Activated naive CD8-positive, alpha-beta T cell treated with anti-CD3 and anti-CD28 coated beads for 36 hours (primary cell): Measurements from ENCODE around the gene CPNE9. TPM values are rescaled to one million over a fixed set of nuclear protein-coding genes. Genes with fewer than 3 reads are reported as not detected.
A peak's percentile ranks its signal among the peaks of the same experiment; 100 is the strongest.

Source experiments
- DNase-seq: peaks from one replicate; pipeline ENCODE4 v3.0.0; 2021
- H3K27ac Mint-ChIP-seq: one replicate; pipeline ENCODE4 v1.8.0; 2022; ENCODE audit warnings: mild to moderate bottlenecking, moderate library complexity, mixed read lengths
- H3K27me3 Mint-ChIP-seq: one replicate; pipeline ENCODE4 v1.8.0; 2022; ENCODE audit warnings: mild to moderate bottlenecking, mixed read lengths
- H3K36me3 Mint-ChIP-seq: one replicate; pipeline ENCODE4 v1.8.0; 2021; ENCODE audit warnings: mild to moderate bottlenecking, mixed read lengths
- H3K4me1 Mint-ChIP-seq: one replicate; pipeline ENCODE4 v1.8.0; 2021; ENCODE audit warnings: mixed read lengths
- H3K4me3 Mint-ChIP-seq: one replicate; pipeline ENCODE4 v1.8.0; 2022; ENCODE audit warnings: mild to moderate bottlenecking, moderate library complexity, mixed read lengths
- H3K9me3 Mint-ChIP-seq: one replicate; pipeline ENCODE4 v1.8.0; 2022; ENCODE audit warnings: mixed read lengths
- total RNA-seq, 2 experiments: library from RNA; stranded (reverse); gene quantifications; one replicate each; pipeline ENCODE4 v1.2.3, GENCODE V29; 2021

The CPNE9 gene
- total RNA-seq, 2 experiments from 2014 or later, result not detected

- Mint-ChIP-seq H3K9me3 (no peaks in the 10 kb centered on the region), H3K27ac (no peak overlapping the region)
Observed at GRCh38 chr3:9744162-9744561, 40.5 kb downstream of the CPNE9 start.

GRCh38 chr3:9745521-9745920 is 41.9 kb downstream of the CPNE9 start:
- DNase-seq, result no peak
- Mint-ChIP-seq H3K4me3 (no peak overlapping the region), H3K4me1 (peaks cover 16% of the 10 kb centered on the region), H3K27me3 (no peaks in the 10 kb centered on the region), H3K36me3 (peaks cover 25% of the 10 kb centered on the region), H3K27ac (no peak overlapping the region), H3K9me3 (no peaks in the 10 kb centered on the region)

More at GRCh38 chr3:9744162-9744561, 40.5 kb downstream of the CPNE9 start:
- H3K36me3 Mint-ChIP-seq, result peaks cover 18% of the 10 kb centered on the region
- H3K4me3 Mint-ChIP-seq, result no peak overlapping the region
- H3K4me1 Mint-ChIP-seq, result peaks cover 9% of the 10 kb centered on the region
- no peaks in the 10 kb centered on the region for H3K27me3 Mint-ChIP-seq
- DNase-seq, result no peak

GRCh38 chr3:9746330-9746729 is 42.7 kb downstream of the CPNE9 start:
- Mint-ChIP-seq H3K36me3 (peaks cover 32% of the 10 kb centered on the region), H3K27me3 (no peaks in the 10 kb centered on the region), H3K4me3 (no peak overlapping the region), H3K4me1 (peaks cover 17% of the 10 kb centered on the region), H3K27ac (peak overlapping the region; percentile 60), H3K9me3 (no peaks in the 10 kb centered on the region)
- DNase-seq, result peak; percentile 26

- peaks cover 41% of the 10 kb centered on the region for H3K36me3 Mint-ChIP-seq
- H3K4me1 Mint-ChIP-seq, result peaks cover 26% of the 10 kb centered on the region
- no peak for DNase-seq
- H3K27ac Mint-ChIP-seq, result peak overlapping the region; percentile 19
- H3K4me3 Mint-ChIP-seq, result no peak overlapping the region
- no peaks in the 10 kb centered on the region for H3K27me3 Mint-ChIP-seq
- H3K9me3 Mint-ChIP-seq, result no peaks in the 10 kb centered on the region
Observed at GRCh38 chr3:9747267-9747666, 43.6 kb downstream of the CPNE9 start.

GRCh38 chr3:9748031-9748430 is 44.4 kb downstream of the CPNE9 start:
- no peak for DNase-seq
- Mint-ChIP-seq H3K4me3 (no peak overlapping the region), H3K27ac (peak overlapping the region; percentile 12), H3K9me3 (no peaks in the 10 kb centered on the region), H3K4me1 (peaks cover 26% of the 10 kb centered on the region), H3K27me3 (no peaks in the 10 kb centered on the region), H3K36me3 (peaks cover 46% of the 10 kb centered on the region)

GRCh38 chr3:9749296-9749644 is 45.6 kb downstream of the CPNE9 start:
- peaks cover 28% of the 10 kb centered on the region for H3K4me1 Mint-ChIP-seq

GRCh38 chr3:9749645-9750555 is 46.3 kb downstream of the CPNE9 start, which contains the start of gene OGG1:
Gene OGG1 (plus strand): TSS chr3:9749952. CDS start chr3:9750287, 335 bp downstream.
- H3K36me3 Mint-ChIP-seq, result peaks cover 51% of the 10 kb centered on the region
- peak; percentile 95 for DNase-seq
- H3K9me3 Mint-ChIP-seq, result no peaks in the 10 kb centered on the region
- H3K4me3 Mint-ChIP-seq, result peak within 1 kb of the TSS; percentile 98
- peaks cover 35% of the 10 kb centered on the region for H3K4me1 Mint-ChIP-seq
- H3K27ac Mint-ChIP-seq, result peak within 1 kb of the TSS; percentile 94
- H3K27me3 Mint-ChIP-seq, result no peaks in the 10 kb centered on the region

More at GRCh38 chr3:9749296-9749644, 45.6 kb downstream of the CPNE9 start:
- Mint-ChIP-seq H3K36me3 (peaks cover 45% of the 10 kb centered on the region), H3K27me3 (no peaks in the 10 kb centered on the region), H3K27ac (peak overlapping the region; percentile 94), H3K9me3 (no peaks in the 10 kb centered on the region), H3K4me3 (peak overlapping the region; percentile 98)
- no peak for DNase-seq

GRCh38 chr3:9750556-9751411 is 47.2 kb downstream of the CPNE9 start:
- H3K27me3 Mint-ChIP-seq, result no peaks in the 10 kb centered on the region
- no peak for DNase-seq
- peak overlapping the region; percentile 94 for H3K27ac Mint-ChIP-seq
- no peaks in the 10 kb centered on the region for H3K9me3 Mint-ChIP-seq
- H3K4me3 Mint-ChIP-seq, result peak overlapping the region; percentile 98
- H3K4me1 Mint-ChIP-seq, result peaks cover 36% of the 10 kb centered on the region
- peaks cover 54% of the 10 kb centered on the region for H3K36me3 Mint-ChIP-seq

- DNase-seq, result no peak
- Mint-ChIP-seq H3K9me3 (no peaks in the 10 kb centered on the region), H3K27me3 (no peaks in the 10 kb centered on the region), H3K4me3 (no peak overlapping the region), H3K4me1 (peaks cover 22% of the 10 kb centered on the region), H3K27ac (no peak overlapping the region), H3K36me3 (peaks cover 52% of the 10 kb centered on the region)
Observed at GRCh38 chr3:9754678-9755077, 51.0 kb downstream of the CPNE9 start.

GRCh38 chr3:9757427-9757826 is 53.8 kb downstream of the CPNE9 start:
- peaks cover 10% of the 10 kb centered on the region for H3K4me1 Mint-ChIP-seq
- no peak overlapping the region for H3K27ac Mint-ChIP-seq
- peaks cover 43% of the 10 kb centered on the region for H3K36me3 Mint-ChIP-seq
- no peak overlapping the region for H3K4me3 Mint-ChIP-seq
- H3K9me3 Mint-ChIP-seq, result no peaks in the 10 kb centered on the region
- H3K27me3 Mint-ChIP-seq, result no peaks in the 10 kb centered on the region
- DNase-seq, result no peak

- Mint-ChIP-seq H3K4me3 (no peak overlapping the region), H3K36me3 (peaks cover 29% of the 10 kb centered on the region), H3K27ac (no peak overlapping the region), H3K4me1 (no peaks in the 10 kb centered on the region), H3K9me3 (no peaks in the 10 kb centered on the region), H3K27me3 (no peaks in the 10 kb centered on the region)
- DNase-seq, result no peak
Observed at GRCh38 chr3:9760779-9761505, 57.3 kb downstream of the CPNE9 start.

- Mint-ChIP-seq H3K36me3 (peaks cover 25% of the 10 kb centered on the region), H3K27ac (no peak overlapping the region), H3K4me3 (no peak overlapping the region), H3K9me3 (no peaks in the 10 kb centered on the region), H3K4me1 (peaks cover 2% of the 10 kb centered on the region), H3K27me3 (no peaks in the 10 kb centered on the region)
- no peak for DNase-seq
Observed at GRCh38 chr3:9761919-9762318, 58.3 kb downstream of the CPNE9 start.

- peaks cover 22% of the 10 kb centered on the region for H3K36me3 Mint-ChIP-seq
- H3K27me3 Mint-ChIP-seq, result no peaks in the 10 kb centered on the region
- no peak overlapping the region for H3K27ac Mint-ChIP-seq
- no peak overlapping the region for H3K4me3 Mint-ChIP-seq
- no peaks in the 10 kb centered on the region for H3K9me3 Mint-ChIP-seq
- DNase-seq, result no peak
- H3K4me1 Mint-ChIP-seq, result peaks cover 2% of the 10 kb centered on the region
Observed at GRCh38 chr3:9762871-9763270, 59.2 kb downstream of the CPNE9 start.

GRCh38 chr3:9765865-9766264 is 62.2 kb downstream of the CPNE9 start:
- H3K27ac Mint-ChIP-seq, result no peak overlapping the region
- no peaks in the 10 kb centered on the region for H3K9me3 Mint-ChIP-seq
- H3K36me3 Mint-ChIP-seq, result peaks cover 10% of the 10 kb centered on the region
- peaks cover 6% of the 10 kb centered on the region for H3K27me3 Mint-ChIP-seq
- H3K4me1 Mint-ChIP-seq, result peaks cover 10% of the 10 kb centered on the region
- no peak overlapping the region for H3K4me3 Mint-ChIP-seq
- no peak for DNase-seq

GRCh38 chr3:9767418-9767817 is 63.8 kb downstream of the CPNE9 start:
- no peak for DNase-seq
- H3K36me3 Mint-ChIP-seq, result peaks cover 7% of the 10 kb centered on the region
- no peak overlapping the region for H3K4me3 Mint-ChIP-seq
- H3K27me3 Mint-ChIP-seq, result peaks cover 8% of the 10 kb centered on the region
- H3K9me3 Mint-ChIP-seq, result no peaks in the 10 kb centered on the region
- H3K4me1 Mint-ChIP-seq, result peaks cover 10% of the 10 kb centered on the region
- H3K27ac Mint-ChIP-seq, result no peak overlapping the region
